SU-DHL-6 (cell line): ENCODE measurements around the gene SAA2.

ENCODE experiments used
- H2AFZ ChIP-seq: fragments of 200-600 bp; sonication (generic); 2 replicates; pipeline ENCODE4 v1.6.1; 2014; ENCODE audit warnings: low read depth, mild to moderate bottlenecking, moderate library complexity, mixed read lengths, antibody characterized with exemption, low read length; ENCODE audit not compliant: severe bottlenecking
- H3F3A ChIP-seq: fragments of 200-600 bp; shearing (Covaris generic); 2 replicates; pipeline ENCODE4 v1.6.0; 2016; ENCODE audit warnings: antibody characterized with exemption, mild to moderate bottlenecking; ENCODE audit not compliant: insufficient read depth
- H3K27ac ChIP-seq: fragments of 200-600 bp; sonication (generic); 2 replicates; pipeline ENCODE4 v1.5.1; 2016; ENCODE audit warnings: low read depth, mild to moderate bottlenecking, low read length, moderate library complexity, mixed read lengths
- H3K27me3 ChIP-seq: fragments of 200-600 bp; sonication (generic), shearing (Covaris generic); 2 replicates; pipeline ENCODE4 v1.6.0; 2014; ENCODE audit warnings: mild to moderate bottlenecking, low read length
- H3K36me3 ChIP-seq: fragments of 200-600 bp; sonication (generic); 2 replicates; pipeline ENCODE4 v1.6.1; 2014; ENCODE audit warnings: mild to moderate bottlenecking, low read length, mixed read lengths
- H3K4me2 ChIP-seq: fragments of 300-600, 200-600 bp; shearing (Covaris generic), sonication (generic); 2 replicates; pipeline ENCODE4 v1.6.0; 2014; ENCODE audit warnings: low read length, low read depth, mild to moderate bottlenecking; ENCODE audit not compliant: poor library complexity, severe bottlenecking
- H3K4me3 ChIP-seq: fragments of 200-600 bp; sonication (generic); 2 replicates; pipeline ENCODE4 v1.5.1; 2014; ENCODE audit warnings: antibody characterized with exemption, low read length, mild to moderate bottlenecking, mixed read lengths; ENCODE audit not compliant: insufficient read depth, poor library complexity, severe bottlenecking
- H3K79me2 ChIP-seq: fragments of 200-600 bp; sonication (generic); 2 replicates; pipeline ENCODE4 v1.6.1; 2014; ENCODE audit warnings: mild to moderate bottlenecking, low read length, moderate library complexity; ENCODE audit not compliant: insufficient read depth
- H3K9ac ChIP-seq: fragments of 200-600 bp; sonication (generic); 2 replicates; pipeline ENCODE4 v1.7.0; 2014; ENCODE audit warnings: mild to moderate bottlenecking, low read length
- H3K9me2 ChIP-seq: fragments of 200-600 bp; sonication (generic); replicated peaks from 2 replicates; pipeline ENCODE4 v1.6.1; 2014; ENCODE audit warnings: low read length; ENCODE audit not compliant: insufficient read depth
- H3K9me3 ChIP-seq: fragments of 200-600 bp; sonication (generic); 2 replicates; pipeline ENCODE4 v1.6.1; 2014; ENCODE audit warnings: low read length, mixed read lengths; ENCODE audit not compliant: insufficient read depth
- H4K20me1 ChIP-seq: fragments of 200-600 bp; sonication (generic); 2 replicates; pipeline ENCODE4 v1.6.1; 2014; ENCODE audit warnings: low read depth, mild to moderate bottlenecking, antibody characterized with exemption, low read length, moderate library complexity, mixed read lengths
- CTCF ChIP-seq: fragments of 200-600 bp; sonication (generic); IDR thresholded peaks from one replicate; pipeline ENCODE4 v1.5.1; 2017; ENCODE audit warnings: antibody characterized with exemption, mild to moderate bottlenecking, low read length, moderate library complexity; ENCODE audit not compliant: insufficient read depth, poor library complexity, severe bottlenecking
- EZH2phosphoT487 ChIP-seq: fragments of 200-600 bp; sonication (generic), shearing (Covaris generic); conservative IDR thresholded peaks from 2 replicates; pipeline ENCODE4 v1.6.1; 2018; ENCODE audit warnings: mild to moderate bottlenecking, antibody characterized with exemption, low read length, moderate library complexity, mixed read lengths

The SAA2 gene

GRCh38 chr11:18259259-18259658, 10.8 kb upstream of the SAA2 start:
- H3F3A ChIP-seq: no peaks in the 10 kb centered on the region
- no peak overlapping the region for H3K4me2 ChIP-seq
- H3K27me3 ChIP-seq: no peaks in the 10 kb centered on the region
- no peaks in the 10 kb centered on the region for H3K9me2 ChIP-seq
- TF ChIP-seq EZH2phosphoT487: no peak
- TF ChIP-seq CTCF: no peak
- H3K79me2 ChIP-seq: no peaks in the 10 kb centered on the region
- H3K9ac ChIP-seq: no peak overlapping the region
- no peak overlapping the region for H3K4me3 ChIP-seq
- H3K36me3 ChIP-seq: no peaks in the 10 kb centered on the region
- no peak overlapping the region for H2AFZ ChIP-seq
- H4K20me1 ChIP-seq: no peaks in the 10 kb centered on the region
- no peak overlapping the region for H3K27ac ChIP-seq
- H3K9me3 ChIP-seq: no peaks in the 10 kb centered on the region

- Histone ChIP-seq H3K9me3 (no peaks in the 10 kb centered on the region), H3K79me2 (no peaks in the 10 kb centered on the region), H3K9me2 (no peaks in the 10 kb centered on the region), H4K20me1 (no peaks in the 10 kb centered on the region), H3K36me3 (no peaks in the 10 kb centered on the region), H3F3A (no peaks in the 10 kb centered on the region), H3K27ac (no peak overlapping the region), H3K9ac (no peak overlapping the region), H3K27me3 (no peaks in the 10 kb centered on the region), H3K4me2 (no peak overlapping the region), H3K4me3 (no peak overlapping the region), H2AFZ (no peak overlapping the region)
- TF ChIP-seq CTCF: no peak
- no peak for TF ChIP-seq EZH2phosphoT487
Observed at GRCh38 chr11:18254781-18255361, 6.4 kb upstream of the SAA2 start.

GRCh38 chr11:18253778-18254338, 5.4 kb upstream of the SAA2 start:
- no peak for TF ChIP-seq CTCF
- TF ChIP-seq EZH2phosphoT487: no peak
- Histone ChIP-seq H3K4me3 (no peak overlapping the region), H3K9me3 (no peaks in the 10 kb centered on the region), H3K27me3 (no peaks in the 10 kb centered on the region), H4K20me1 (no peaks in the 10 kb centered on the region), H3K79me2 (no peaks in the 10 kb centered on the region), H3K4me2 (no peak overlapping the region), H3K9ac (no peak overlapping the region), H3K27ac (no peak overlapping the region), H2AFZ (no peak overlapping the region), H3K9me2 (no peaks in the 10 kb centered on the region), H3K36me3 (no peaks in the 10 kb centered on the region), H3F3A (no peaks in the 10 kb centered on the region)
